Measurements from ENCODE around the gene NOA1. TPM values are rescaled to one million over a fixed set of nuclear protein-coding genes. Genes with fewer than 3 reads are reported as not detected.

The NOA1 gene
- total and polyA plus RNA-seq, 2 donors (not counting 3 experiments of a cell fraction or from before 2014, with no cell fraction given): 13.9 to 17.1 TPM

- H3K9me1 ChIP-seq (replicated peaks; ENCODE audit: control insufficient read depth, extremely low read depth, insufficient read depth, low read length): no peaks in the 10 kb centered on the region
- H3K4me2 ChIP-seq (ENCODE audit: insufficient read depth, low read length): no peak overlapping the region
- no peak for DNase-seq (ENCODE audit: low read depth, low spot score)
- no peak overlapping the region for H2AFZ ChIP-seq (ENCODE audit: low read depth, low read length)
- intact Hi-C loops (cut with micrococcal nuclease) (no loop called here), dilution Hi-C loops (cut with MboI; ENCODE audit: extremely low pct_ligation_motif_present, low sequenced_read_pairs) (no loop called here)
- CTCF ChIA-PET: no interaction called here
- no peaks in the 10 kb centered on the region for H4K20me1 ChIP-seq (replicated peaks; ENCODE audit: control insufficient read depth, extremely low read depth, insufficient read depth, low read length)
- peaks cover 16% of the 10 kb centered on the region for H3K79me2 ChIP-seq (ENCODE audit: control insufficient read depth, insufficient read depth, low read length)
- BruUV-seq (replicated peaks): no TSS peak
- no peak overlapping the region for H3K4me3 ChIP-seq (replicated peaks in 1 of 3; ENCODE audit: insufficient read depth in 1 of 3, low read depth in 1 of 3, low read length in 3 of 3)
- H3K9ac ChIP-seq (replicated peaks; ENCODE audit: extremely low read depth, insufficient read depth, low read length): no peak overlapping the region
- no peak overlapping the region for H3K27ac ChIP-seq (ENCODE audit: insufficient read depth, low read depth, low read length)
- POLR2A ChIA-PET: interaction anchor here (0.7 kb wide), 1 partner anchor 49 kb away, joined by 5 read pairs; no protein-coding TSS in a partner anchor
- no peaks in the 10 kb centered on the region for H3K9me3 ChIP-seq (replicated peaks; ENCODE audit: control insufficient read depth, insufficient read depth, low read length)
- TF ChIP-seq POLR2AphosphoS5 (IDR thresholded peaks at IDR 0.05; ENCODE audit: insufficient read depth, low read depth, low read length) (no peak), JUN (IDR thresholded peaks at IDR 0.05; ENCODE audit: borderline replicate concordance, insufficient read depth, insufficient read length, low read depth) (no peak), CTCF (IDR thresholded peaks at IDR 0.05; ENCODE audit: extremely low read depth in 1 of 2, insufficient read depth in 1 of 2, low read depth in 1 of 2, low read length in 2 of 2) (no peak), POLR2A (IDR thresholded peaks at IDR 0.05; ENCODE audit: low read depth, low read length) (no peak), MAX (IDR thresholded peaks at IDR 0.05; ENCODE audit: insufficient read depth, insufficient read length) (no peak), GATA2 (IDR thresholded peaks at IDR 0.05; ENCODE audit: insufficient read depth, insufficient read length, low read depth, low read length) (no peak)
- peaks cover 9 to 16% of the 10 kb centered on the region in 2 experiments for H3K36me3 ChIP-seq (ENCODE audit: control insufficient read depth in 2 of 2, extremely low read depth in 1 of 2, insufficient read depth in 2 of 2, low read length in 2 of 2)
- H3K27me3 ChIP-seq (ENCODE audit: control insufficient read depth in 2 of 2, insufficient read depth in 2 of 2, low read length in 2 of 2): no peaks in the 10 kb centered on the region
- peaks cover 2% of the 10 kb centered on the region for H3K4me1 ChIP-seq (ENCODE audit: control insufficient read depth, extremely low read depth, insufficient read depth, low read length)
- FAIRE-seq: no peak
Observed at GRCh38 chr4:56971383-56971782, 6.0 kb downstream of the NOA1 start.

Measured in endothelial cell of umbilical vein (primary cell).